GM12878 (cell line): ENCODE results near the gene SPCS1. TPM values are rescaled to one million over a fixed set of nuclear protein-coding genes. Genes with fewer than 3 reads are reported as not detected.

Experiments used
- ATAC-seq: fragments of 200-7000 bp; cut with Tn5 transposase; 3 replicates; pipeline ENCODE4 v1.9.1; 2020; ENCODE audit warnings: mild to moderate bottlenecking, moderate library complexity
- BruUV-seq: library from RNA; stranded (reverse); fragments of 400-500 nt; replicated peaks from 2 replicates; lab custom pipeline; 2021; lab: Mats Ljungman, UMichigan
- CTCF ChIA-PET: fragments of 300-600 bp; sonication (Branson Sonifier 250); formaldehyde crosslinking; extraction: SDS; loops from one replicate; lab custom pipeline; 2021; ENCODE audit warnings: inconsistent platforms; lab: Yijun Ruan, JAX
- POLR2A ChIA-PET: fragments of 350-600 bp; formaldehyde crosslinking; extraction: SDS; loops from one replicate; lab custom pipeline; 2021; ENCODE audit warnings: inconsistent platforms; lab: Charles Lee
- RAD21 ChIA-PET: fragments of 300-600 bp; sonication (Branson Sonifier 250); formaldehyde crosslinking; loops from one replicate; lab custom pipeline; 2023; ENCODE audit warnings: antibody characterized with exemption; ENCODE audit not compliant: unreplicated experiment; lab: Charles Lee
- SMC1A ChIA-PET: fragments of 300-600 bp; sonication (Branson Sonifier 250); formaldehyde crosslinking; loops from one replicate; lab custom pipeline; 2023; ENCODE audit not compliant: unreplicated experiment, uncharacterized antibody; lab: Charles Lee
- DNase-seq: peaks from one replicate; pipeline ENCODE4 v3.0.0-alpha.2; 2011; ENCODE audit warnings: low read depth, low spot score
- FAIRE-seq: peaks from 3 replicates; lab custom pipeline; 2011; peaks lifted over from hg19 to GRCh38; lab: Jason Lieb, UNC
- H2AFZ ChIP-seq: 2 replicates; pipeline ENCODE4 v1.6.0; 2011; ENCODE audit warnings: low read depth, low read length, control low read depth; ENCODE audit not compliant: control insufficient read depth
- H3K27ac ChIP-seq: 2 replicates; pipeline ENCODE4 v1.5.1; 2011; ENCODE audit warnings: control low read depth; ENCODE audit not compliant: control insufficient read depth, insufficient read depth
- H3K27me3 ChIP-seq, 2 experiments: replicated peaks in 1 of 2; 2 replicates each; pipeline versions ENCODE4 v1.6.0 to v1.6.1; 2011; ENCODE audit warnings: low read length in 1 of 2; ENCODE audit not compliant: control insufficient read depth in 2 of 2, insufficient read depth in 2 of 2
- H3K36me3 ChIP-seq, 2 experiments: 2 replicates each; pipeline ENCODE4 v1.5.1; 2011; ENCODE audit warnings: low read length in 1 of 2; ENCODE audit not compliant: control insufficient read depth in 2 of 2, insufficient read depth in 2 of 2
- H3K4me1 ChIP-seq: 2 replicates; pipeline ENCODE4 v1.6.1; 2011; ENCODE audit warnings: mild to moderate bottlenecking, low read length, moderate library complexity, mixed read lengths; ENCODE audit not compliant: control insufficient read depth, insufficient read depth
- H3K4me2 ChIP-seq: 2 replicates; pipeline ENCODE4 v1.6.0; 2011; ENCODE audit warnings: control low read depth; ENCODE audit not compliant: control insufficient read depth, insufficient read depth
- H3K4me3 ChIP-seq: fragments of 200-600 bp; sonication (generic); 2 replicates; pipeline ENCODE4 v1.5.1; 2016
- H3K79me2 ChIP-seq: 2 replicates; pipeline ENCODE4 v1.6.0; 2011; ENCODE audit warnings: low read length; ENCODE audit not compliant: control insufficient read depth, insufficient read depth
- H3K9ac ChIP-seq: 2 replicates; pipeline ENCODE4 v1.8.0; 2011; ENCODE audit warnings: low read length, control low read depth, mixed read lengths; ENCODE audit not compliant: control insufficient read depth, insufficient read depth
- H3K9me3 ChIP-seq: replicated peaks from 3 replicates; pipeline ENCODE4 v1.5.1; 2011; ENCODE audit warnings: mild to moderate bottlenecking, low read length; ENCODE audit not compliant: control insufficient read depth, insufficient read depth
- H4K20me1 ChIP-seq: 2 replicates; pipeline ENCODE4 v1.6.0; 2011; ENCODE audit not compliant: control insufficient read depth, insufficient read depth
- EED ChIP-seq: sonication (generic); IDR thresholded peaks from 2 replicates; pipeline ENCODE4 v1.6.1; 2016; ENCODE audit warnings: antibody characterized with exemption, low read depth
- FOS ChIP-seq: IDR thresholded peaks from 3 replicates; pipeline ENCODE4 v1.6.1; 2011; ENCODE audit warnings: borderline replicate concordance; ENCODE audit not compliant: insufficient read length; ENCODE audit errors: extremely low read depth
- HDGF ChIP-seq: fragments of 450-650 bp; IDR thresholded peaks from 2 replicates; pipeline ENCODE4 v1.6.1; 2016; ENCODE audit warnings: antibody characterized with exemption
- MXI1 ChIP-seq: fragments of 150-350 bp; IDR thresholded peaks from 2 replicates; pipeline ENCODE4 v1.6.1; 2011; ENCODE audit warnings: low read depth, mild to moderate bottlenecking, inconsistent platforms, low read length, improper control_type of control experiment
- NR2F1 ChIP-seq: fragments of 450-650 bp; conservative IDR thresholded peaks from 2 replicates; pipeline ENCODE4 v1.6.1; 2017; ENCODE audit warnings: mild to moderate bottlenecking
- PAX5 ChIP-seq: IDR thresholded peaks from 2 replicates; pipeline ENCODE4 v1.6.1; 2011; ENCODE audit warnings: low read depth, low read length, borderline replicate concordance
- POLR2AphosphoS2 ChIP-seq: IDR thresholded peaks from 2 replicates; pipeline ENCODE4 v1.6.1; 2011; ENCODE audit warnings: low read depth, mild to moderate bottlenecking, low read length, improper control_type of control experiment, moderate library complexity
- RAD51 ChIP-seq: fragments of 450-650 bp; IDR thresholded peaks from 2 replicates; pipeline ENCODE4 v1.6.1; 2016; ENCODE audit warnings: moderate library complexity, mild to moderate bottlenecking, inconsistent platforms
- RUNX3 ChIP-seq: IDR thresholded peaks from 2 replicates; pipeline ENCODE4 v1.6.1; 2012; ENCODE audit warnings: low read length, inconsistent platforms
- SUPT20H ChIP-seq: IDR thresholded peaks from 2 replicates; pipeline ENCODE4 v1.6.1; 2011; ENCODE audit warnings: low read depth, mild to moderate bottlenecking, low read length, moderate library complexity, borderline replicate concordance; ENCODE audit not compliant: control insufficient read depth
- SUZ12 ChIP-seq: fragments of 200-600 bp; sonication (generic); IDR thresholded peaks from one replicate; pipeline ENCODE4 v1.6.1; 2018; ENCODE audit warnings: antibody characterized with exemption, mild to moderate bottlenecking; ENCODE audit not compliant: unreplicated experiment
- WGBS: methylation state at CpG from one replicate; pipeline ENCODE4 v1.1.6; 2016; ENCODE audit warnings: low lambda C conversion rate; ENCODE audit not compliant: insufficient replicate concordance, insufficient coverage; ENCODE audit errors: missing lambda C conversion rate; 5-methylcytosine and 5-hydroxymethylcytosine counted together
- in situ Hi-C: fragments of 300-500 bp; cut with MboI; formaldehyde crosslinking; loops from 9 replicates; pipeline ENCODE4 v1.14.3; 2018; ENCODE audit warnings: mixed read lengths
- intact Hi-C: fragments of 100-400 bp; cut with micrococcal nuclease; formaldehyde crosslinking; loops from one replicate; pipeline ENCODE4 v1.14.2; 2022; ENCODE audit not compliant: unreplicated experiment
- polyA plus RNA-seq, 11 experiments: library from polyadenylated mRNA; depleted of rRNA in 4 of 11; unstranded in 6 of 11; stranded (reverse) in 5 of 11; fragments of >200 nt; fragmentation: Nextera tagmentation in 4 of 11; fragmentation: Illumina TruSeq in 1 of 11; extraction: Ambion mirVana in 4 of 11; extraction: Trizol in 1 of 11; gene quantifications; 1 replicate in 1 of 11; 2 replicates in 10 of 11; pipeline versions ENCODE4 v1.2.1 to v1.2.3, GENCODE V29; 2011 to 2016; ENCODE audit warnings: inconsistent platforms in 2 of 11, missing spikeins in 2 of 11, low read depth in 1 of 11
- total RNA-seq, 4 experiments: library from RNA; depleted of rRNA in 3 of 4; stranded (reverse); fragments of >200 nt in 3 of 4; fragmentation: Illumina TruSeq in 1 of 4; extraction: Trizol in 1 of 4; gene quantifications; 2 replicates each; pipeline versions ENCODE4 v1.2.1 to v1.2.3, GENCODE V29; 2013 to 2021
- TF ChIP-seq, protein P1 (sequence below): fragments of 450-650 bp; IDR thresholded peaks from 2 replicates; pipeline ENCODE4 v1.6.1; 2017; ENCODE audit warnings: low read depth, mild to moderate bottlenecking, moderate library complexity
- TF ChIP-seq, protein P2 (sequence below): IDR thresholded peaks from 2 replicates; pipeline ENCODE4 v1.6.1; 2012; ENCODE audit warnings: low read depth, low read length, improper control_type of control experiment
- TF ChIP-seq, protein P3 (sequence below): IDR thresholded peaks from 2 replicates; pipeline ENCODE4 v1.6.1; 2012; ENCODE audit warnings: improper control_type of control experiment, low read depth, low read length; ENCODE audit not compliant: insufficient replicate concordance

SPCS1 gene
- total and polyA plus RNA-seq, 10 of the 15 experiments (the other 5 are each of a cell fraction or from before 2014, with no cell fraction given), result 107 to 994 (median 233) TPM

DNA sequence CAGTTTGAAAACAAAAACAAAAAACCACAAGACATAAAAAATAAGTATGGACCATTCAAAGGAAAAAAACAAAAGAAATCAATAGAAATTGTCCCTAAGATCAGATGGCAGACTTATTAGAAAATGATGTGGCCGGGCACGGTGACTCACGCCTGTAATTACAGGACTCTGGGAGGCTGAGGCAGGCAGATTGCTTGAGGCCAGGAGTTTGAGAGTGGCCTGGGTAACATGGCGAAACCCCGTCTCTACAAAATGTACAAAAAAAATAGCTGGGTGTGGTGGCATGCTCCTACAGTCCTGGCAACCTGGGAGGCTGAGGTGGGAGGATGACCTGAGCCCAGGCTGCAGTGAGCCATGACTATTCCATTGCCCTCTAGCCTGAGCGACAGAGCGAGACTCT lies 16.6 kb downstream of the SPCS1 start (continued):
- TF ChIP-seq, protein P1, sequence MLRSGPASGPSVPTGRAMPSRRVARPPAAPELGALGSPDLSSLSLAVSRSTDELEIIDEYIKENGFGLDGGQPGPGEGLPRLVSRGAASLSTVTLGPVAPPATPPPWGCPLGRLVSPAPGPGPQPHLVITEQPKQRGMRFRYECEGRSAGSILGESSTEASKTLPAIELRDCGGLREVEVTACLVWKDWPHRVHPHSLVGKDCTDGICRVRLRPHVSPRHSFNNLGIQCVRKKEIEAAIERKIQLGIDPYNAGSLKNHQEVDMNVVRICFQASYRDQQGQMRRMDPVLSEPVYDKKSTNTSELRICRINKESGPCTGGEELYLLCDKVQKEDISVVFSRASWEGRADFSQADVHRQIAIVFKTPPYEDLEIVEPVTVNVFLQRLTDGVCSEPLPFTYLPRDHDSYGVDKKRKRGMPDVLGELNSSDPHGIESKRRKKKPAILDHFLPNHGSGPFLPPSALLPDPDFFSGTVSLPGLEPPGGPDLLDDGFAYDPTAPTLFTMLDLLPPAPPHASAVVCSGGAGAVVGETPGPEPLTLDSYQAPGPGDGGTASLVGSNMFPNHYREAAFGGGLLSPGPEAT, result no peak
- TF ChIP-seq MXI1, result no peak

DNA sequence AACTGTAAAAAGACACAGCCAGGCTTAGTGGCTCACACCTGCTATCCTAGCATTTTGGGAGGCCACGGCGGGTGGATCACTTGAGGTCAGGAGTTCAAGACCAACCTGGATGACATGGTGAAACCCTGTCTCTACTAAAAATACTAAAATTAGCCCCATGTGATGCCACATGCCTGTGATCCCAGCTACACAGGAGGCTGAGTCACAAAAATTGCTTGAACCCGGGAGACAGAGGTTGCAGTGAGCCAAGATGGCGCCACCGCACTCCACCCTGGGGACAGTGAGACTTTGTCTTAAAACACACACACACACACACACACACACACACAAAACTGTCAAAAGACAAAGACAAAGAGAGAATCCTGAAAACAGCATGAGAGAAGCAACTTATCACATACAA lies 18.0 kb downstream of the SPCS1 start:
- Histone ChIP-seq H3K4me2 (no peak overlapping the region), H3K27ac (no peak overlapping the region), H3K9me3 (peaks cover 2% of the 10 kb centered on the region; the same call in 2 of the 3 replicates), H3K36me3 (no peaks in the 10 kb centered on the region), H2AFZ (no peak overlapping the region), H3K9ac (no peak overlapping the region), H3K79me2 (no peaks in the 10 kb centered on the region), H3K4me3 (no peak overlapping the region), H3K4me1 (peaks cover 27% of the 10 kb centered on the region), H4K20me1 (no peaks in the 10 kb centered on the region), H3K27me3 (no peaks in the 10 kb centered on the region)
- ChIA-PET POLR2A (no interaction called here), SMC1A (interaction anchor here (1.1 kb wide), 1 partner anchor 27 kb away, joined by 3 read pairs; no protein-coding TSS in a partner anchor), RAD21 (no interaction called here), CTCF (no interaction called here)
- intact Hi-C loops (no loop called here), in situ Hi-C loops (no loop called here)
- no TSS peak for BruUV-seq
- 93% methylated on average over 5 of the region's 5 CpGs for WGBS
- DNase-seq (no peak), FAIRE-seq (no peak), ATAC-seq (no peak)
- TF ChIP-seq POLR2AphosphoS2 (no peak), RAD51 (no peak), RUNX3 (no peak), HDGF (no peak), PAX5 (no peak), SUZ12 (no peak), EED (no peak), MXI1 (no peak), SUPT20H (no peak), NR2F1 (no peak), FOS (no peak)
- TF ChIP-seq, protein P2, sequence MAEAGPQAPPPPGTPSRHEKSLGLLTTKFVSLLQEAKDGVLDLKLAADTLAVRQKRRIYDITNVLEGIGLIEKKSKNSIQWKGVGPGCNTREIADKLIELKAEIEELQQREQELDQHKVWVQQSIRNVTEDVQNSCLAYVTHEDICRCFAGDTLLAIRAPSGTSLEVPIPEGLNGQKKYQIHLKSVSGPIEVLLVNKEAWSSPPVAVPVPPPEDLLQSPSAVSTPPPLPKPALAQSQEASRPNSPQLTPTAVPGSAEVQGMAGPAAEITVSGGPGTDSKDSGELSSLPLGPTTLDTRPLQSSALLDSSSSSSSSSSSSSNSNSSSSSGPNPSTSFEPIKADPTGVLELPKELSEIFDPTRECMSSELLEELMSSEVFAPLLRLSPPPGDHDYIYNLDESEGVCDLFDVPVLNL, result no peak
- TF ChIP-seq, protein P3, sequence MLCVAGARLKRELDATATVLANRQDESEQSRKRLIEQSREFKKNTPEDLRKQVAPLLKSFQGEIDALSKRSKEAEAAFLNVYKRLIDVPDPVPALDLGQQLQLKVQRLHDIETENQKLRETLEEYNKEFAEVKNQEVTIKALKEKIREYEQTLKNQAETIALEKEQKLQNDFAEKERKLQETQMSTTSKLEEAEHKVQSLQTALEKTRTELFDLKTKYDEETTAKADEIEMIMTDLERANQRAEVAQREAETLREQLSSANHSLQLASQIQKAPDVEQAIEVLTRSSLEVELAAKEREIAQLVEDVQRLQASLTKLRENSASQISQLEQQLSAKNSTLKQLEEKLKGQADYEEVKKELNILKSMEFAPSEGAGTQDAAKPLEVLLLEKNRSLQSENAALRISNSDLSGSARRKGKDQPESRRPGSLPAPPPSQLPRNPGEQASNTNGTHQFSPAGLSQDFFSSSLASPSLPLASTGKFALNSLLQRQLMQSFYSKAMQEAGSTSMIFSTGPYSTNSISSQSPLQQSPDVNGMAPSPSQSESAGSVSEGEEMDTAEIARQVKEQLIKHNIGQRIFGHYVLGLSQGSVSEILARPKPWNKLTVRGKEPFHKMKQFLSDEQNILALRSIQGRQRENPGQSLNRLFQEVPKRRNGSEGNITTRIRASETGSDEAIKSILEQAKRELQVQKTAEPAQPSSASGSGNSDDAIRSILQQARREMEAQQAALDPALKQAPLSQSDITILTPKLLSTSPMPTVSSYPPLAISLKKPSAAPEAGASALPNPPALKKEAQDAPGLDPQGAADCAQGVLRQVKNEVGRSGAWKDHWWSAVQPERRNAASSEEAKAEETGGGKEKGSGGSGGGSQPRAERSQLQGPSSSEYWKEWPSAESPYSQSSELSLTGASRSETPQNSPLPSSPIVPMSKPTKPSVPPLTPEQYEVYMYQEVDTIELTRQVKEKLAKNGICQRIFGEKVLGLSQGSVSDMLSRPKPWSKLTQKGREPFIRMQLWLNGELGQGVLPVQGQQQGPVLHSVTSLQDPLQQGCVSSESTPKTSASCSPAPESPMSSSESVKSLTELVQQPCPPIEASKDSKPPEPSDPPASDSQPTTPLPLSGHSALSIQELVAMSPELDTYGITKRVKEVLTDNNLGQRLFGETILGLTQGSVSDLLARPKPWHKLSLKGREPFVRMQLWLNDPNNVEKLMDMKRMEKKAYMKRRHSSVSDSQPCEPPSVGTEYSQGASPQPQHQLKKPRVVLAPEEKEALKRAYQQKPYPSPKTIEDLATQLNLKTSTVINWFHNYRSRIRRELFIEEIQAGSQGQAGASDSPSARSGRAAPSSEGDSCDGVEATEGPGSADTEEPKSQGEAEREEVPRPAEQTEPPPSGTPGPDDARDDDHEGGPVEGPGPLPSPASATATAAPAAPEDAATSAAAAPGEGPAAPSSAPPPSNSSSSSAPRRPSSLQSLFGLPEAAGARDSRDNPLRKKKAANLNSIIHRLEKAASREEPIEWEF, result no peak
